ENCODE results near the gene BACH2.
A peak's percentile ranks its signal among the peaks of the same experiment; 100 is the strongest.

BACH2 gene

GRCh38 chr6:90315354-90315950 lies 18.8 kb upstream of the BACH2 start:
- ATAC-seq = peak; percentile 77
- Mint-ChIP-seq H3K9me3 (no peaks in the 10 kb centered on the region), H3K4me3 (no peak overlapping the region), H3K4me1 (peaks cover 44% of the 10 kb centered on the region), H3K27ac (peak overlapping the region; percentile 9), H3K27me3 (no peaks in the 10 kb centered on the region), H3K36me3 (no peaks in the 10 kb centered on the region)

- no peaks in the 10 kb centered on the region for H3K9me3 Mint-ChIP-seq
- peak overlapping the region; percentile 12 for H3K27ac Mint-ChIP-seq
- no peaks in the 10 kb centered on the region for H3K27me3 Mint-ChIP-seq
- H3K4me1 Mint-ChIP-seq = peaks cover 51% of the 10 kb centered on the region
- ATAC-seq = peak; percentile 49
- no peak overlapping the region for H3K4me3 Mint-ChIP-seq
- no peaks in the 10 kb centered on the region for H3K36me3 Mint-ChIP-seq
Measured at GRCh38 chr6:90314514-90314913, 17.9 kb upstream of the BACH2 start.

GRCh38 chr6:90311569-90311968 lies 14.9 kb upstream of the BACH2 start:
- no peaks in the 10 kb centered on the region for H3K9me3 Mint-ChIP-seq
- H3K27ac Mint-ChIP-seq = no peak overlapping the region
- no peak for ATAC-seq
- no peaks in the 10 kb centered on the region for H3K27me3 Mint-ChIP-seq
- H3K36me3 Mint-ChIP-seq = no peaks in the 10 kb centered on the region
- no peak overlapping the region for H3K4me3 Mint-ChIP-seq
- peaks cover 45% of the 10 kb centered on the region for H3K4me1 Mint-ChIP-seq

GRCh38 chr6:90305800-90306448 lies 9.3 kb upstream of the BACH2 start:
- Mint-ChIP-seq H3K4me3 (no peak overlapping the region), H3K36me3 (no peaks in the 10 kb centered on the region), H3K27ac (no peak overlapping the region), H3K9me3 (no peaks in the 10 kb centered on the region), H3K27me3 (no peaks in the 10 kb centered on the region), H3K4me1 (peaks cover 49% of the 10 kb centered on the region)
- ATAC-seq = no peak

- Mint-ChIP-seq H3K36me3 (no peaks in the 10 kb centered on the region), H3K4me1 (peaks cover 42% of the 10 kb centered on the region), H3K27ac (no peak overlapping the region), H3K27me3 (no peaks in the 10 kb centered on the region), H3K9me3 (no peaks in the 10 kb centered on the region), H3K4me3 (no peak overlapping the region)
- peak; percentile 87 for ATAC-seq
Measured at GRCh38 chr6:90304308-90304707, 7.7 kb upstream of the BACH2 start.

- ATAC-seq = no peak
- no peaks in the 10 kb centered on the region for H3K27me3 Mint-ChIP-seq
- peak overlapping the region; percentile 23 for H3K27ac Mint-ChIP-seq
- no peaks in the 10 kb centered on the region for H3K36me3 Mint-ChIP-seq
- no peak overlapping the region for H3K4me3 Mint-ChIP-seq
- peaks cover 42% of the 10 kb centered on the region for H3K4me1 Mint-ChIP-seq
- no peaks in the 10 kb centered on the region for H3K9me3 Mint-ChIP-seq
Measured at GRCh38 chr6:90303039-90303438, 6.4 kb upstream of the BACH2 start.

GRCh38 chr6:90302320-90302719 lies 5.7 kb upstream of the BACH2 start:
- H3K27ac Mint-ChIP-seq = no peak overlapping the region
- H3K9me3 Mint-ChIP-seq = no peaks in the 10 kb centered on the region
- no peak for ATAC-seq
- H3K36me3 Mint-ChIP-seq = no peaks in the 10 kb centered on the region
- H3K4me3 Mint-ChIP-seq = no peak overlapping the region
- H3K4me1 Mint-ChIP-seq = peaks cover 42% of the 10 kb centered on the region
- H3K27me3 Mint-ChIP-seq = no peaks in the 10 kb centered on the region

GRCh38 chr6:90301816-90302215 lies 5.2 kb upstream of the BACH2 start:
- Mint-ChIP-seq H3K4me1 (peaks cover 42% of the 10 kb centered on the region), H3K4me3 (no peak overlapping the region), H3K27me3 (no peaks in the 10 kb centered on the region), H3K9me3 (no peaks in the 10 kb centered on the region), H3K36me3 (no peaks in the 10 kb centered on the region), H3K27ac (no peak overlapping the region)
- no peak for ATAC-seq

- H3K27me3 Mint-ChIP-seq = no peaks in the 10 kb centered on the region
- no peaks in the 10 kb centered on the region for H3K9me3 Mint-ChIP-seq
- no peak overlapping the region for H3K4me3 Mint-ChIP-seq
- ATAC-seq = no peak
- H3K4me1 Mint-ChIP-seq = peaks cover 27% of the 10 kb centered on the region
- no peaks in the 10 kb centered on the region for H3K36me3 Mint-ChIP-seq
- H3K27ac Mint-ChIP-seq = peak overlapping the region; percentile 84
Measured at GRCh38 chr6:90298459-90299053, 1.9 kb upstream of the BACH2 start.

- H3K4me1 Mint-ChIP-seq = peaks cover 27% of the 10 kb centered on the region
- ATAC-seq = no peak
- H3K27ac Mint-ChIP-seq = peak overlapping the region; percentile 84
- H3K4me3 Mint-ChIP-seq = peak overlapping the region; percentile 62
- H3K9me3 Mint-ChIP-seq = no peaks in the 10 kb centered on the region
- no peaks in the 10 kb centered on the region for H3K27me3 Mint-ChIP-seq
- H3K36me3 Mint-ChIP-seq = no peaks in the 10 kb centered on the region
Measured at GRCh38 chr6:90297867-90298381, 1.3 kb upstream of the BACH2 start.

- no peaks in the 10 kb centered on the region for H3K36me3 Mint-ChIP-seq
- peak overlapping the region; percentile 62 for H3K4me3 Mint-ChIP-seq
- peaks cover 29% of the 10 kb centered on the region for H3K4me1 Mint-ChIP-seq
- H3K27ac Mint-ChIP-seq = peak overlapping the region; percentile 84
- no peaks in the 10 kb centered on the region for H3K27me3 Mint-ChIP-seq
- no peaks in the 10 kb centered on the region for H3K9me3 Mint-ChIP-seq
- no peak for ATAC-seq
Measured at GRCh38 chr6:90297115-90297866, 648 bp upstream of the BACH2 start.

- ATAC-seq = peak; percentile 80
- H3K27me3 Mint-ChIP-seq = no peaks in the 10 kb centered on the region
Measured at GRCh38 chr6:90295854-90296340, 746 bp downstream of the BACH2 start.

GRCh38 chr6:90294989-90295853 lies 1.4 kb downstream of the BACH2 start:
- H3K27me3 Mint-ChIP-seq = no peaks in the 10 kb centered on the region
- peaks cover 33% of the 10 kb centered on the region for H3K4me1 Mint-ChIP-seq

More at GRCh38 chr6:90295854-90296340, 746 bp downstream of the BACH2 start:
- peaks cover 2% of the 10 kb centered on the region for H3K36me3 Mint-ChIP-seq
- no peaks in the 10 kb centered on the region for H3K9me3 Mint-ChIP-seq
- H3K27ac Mint-ChIP-seq = peak overlapping the region; percentile 84
- H3K4me1 Mint-ChIP-seq = peaks cover 27% of the 10 kb centered on the region
- H3K4me3 Mint-ChIP-seq = peak overlapping the region; percentile 92

GRCh38 chr6:90294614-90294988 lies 2.0 kb downstream of the BACH2 start:
- no peaks in the 10 kb centered on the region for H3K27me3 Mint-ChIP-seq
- H3K4me1 Mint-ChIP-seq = peaks cover 34% of the 10 kb centered on the region
- peaks cover 8% of the 10 kb centered on the region for H3K36me3 Mint-ChIP-seq
- H3K9me3 Mint-ChIP-seq = no peaks in the 10 kb centered on the region
- ATAC-seq = no peak
- H3K27ac Mint-ChIP-seq = peak overlapping the region; percentile 84
- peak overlapping the region; percentile 92 for H3K4me3 Mint-ChIP-seq

More at GRCh38 chr6:90294989-90295853, 1.4 kb downstream of the BACH2 start:
- peak overlapping the region; percentile 92 for H3K4me3 Mint-ChIP-seq
- peaks cover 7% of the 10 kb centered on the region for H3K36me3 Mint-ChIP-seq
- peak; percentile 71 for ATAC-seq
- H3K9me3 Mint-ChIP-seq = no peaks in the 10 kb centered on the region
- H3K27ac Mint-ChIP-seq = peak overlapping the region; percentile 84

All from stimulated activated memory B cell treated with anti-CD40 and anti-IgM and Interleukin-4, amounts not matched to agents 10 μg/mL and 1 μg/mL and 100 μg/mL, for 72 hours (primary cell).